H9 (cell line): ENCODE results near the gene TRPC5OS. TPM values are rescaled to one million over a fixed set of nuclear protein-coding genes. Genes with fewer than 3 reads are reported as not detected.

Experiments
- DNase-seq: peaks from one replicate; pipeline ENCODE4 v3.0.0-alpha.2; 2017
- H2AFZ ChIP-seq: one replicate; pipeline ENCODE4 v1.6.1; 2013; ENCODE audit warnings: mild to moderate bottlenecking, low read length, control low read depth, moderate library complexity
- H2AK5ac ChIP-seq: 2 replicates; pipeline ENCODE4 v1.6.1; 2013; ENCODE audit warnings: low read length, control low read depth, mixed read lengths; ENCODE audit not compliant: insufficient read length
- H2BK120ac ChIP-seq: one replicate; pipeline ENCODE4 v1.6.1; 2013; ENCODE audit warnings: low read depth, mild to moderate bottlenecking, low read length, control low read depth, inconsistent platforms; ENCODE audit not compliant: poor library complexity, severe bottlenecking
- H2BK12ac ChIP-seq: 2 replicates; pipeline ENCODE4 v1.6.1; 2013; ENCODE audit warnings: low read length, control low read depth, mixed read lengths, low read depth; ENCODE audit not compliant: insufficient read length
- H2BK15ac ChIP-seq: 2 replicates; pipeline ENCODE4 v1.6.1; 2013; ENCODE audit warnings: low read depth, low read length, control low read depth
- H2BK20ac ChIP-seq: one replicate; pipeline ENCODE4 v1.6.1; 2013; ENCODE audit warnings: low read depth, mild to moderate bottlenecking, low read length, control low read depth, inconsistent platforms; ENCODE audit not compliant: poor library complexity, severe bottlenecking
- H2BK5ac ChIP-seq: 2 replicates; pipeline ENCODE4 v1.6.1; 2013; ENCODE audit warnings: low read length, control low read depth, mixed read lengths; ENCODE audit not compliant: insufficient read length
- H3K14ac ChIP-seq: 2 replicates; pipeline ENCODE4 v1.6.1; 2013; ENCODE audit warnings: low read length, control low read depth; ENCODE audit not compliant: insufficient read depth
- H3K18ac ChIP-seq: 2 replicates; pipeline ENCODE4 v1.6.1; 2013; ENCODE audit warnings: low read depth, mild to moderate bottlenecking, mixed read lengths, low read length, control low read depth; ENCODE audit not compliant: insufficient read length
- H3K23ac ChIP-seq: 2 replicates; pipeline ENCODE4 v1.6.1; 2013; ENCODE audit warnings: low read length, control low read depth, mixed read lengths, low read depth; ENCODE audit not compliant: insufficient read length
- H3K23me2 ChIP-seq: 2 replicates; pipeline ENCODE4 v1.6.1; 2013; ENCODE audit warnings: low read depth, mild to moderate bottlenecking, mixed read lengths, low read length, control low read depth; ENCODE audit not compliant: insufficient read length, poor library complexity, severe bottlenecking
- H3K27ac ChIP-seq: 2 replicates; pipeline ENCODE4 v1.5.1; 2013; ENCODE audit warnings: low read length, control low read depth, mixed read lengths, low read depth; ENCODE audit not compliant: insufficient read length
- H3K27me3 ChIP-seq: 2 replicates; pipeline ENCODE4 v1.6.1; 2013; ENCODE audit warnings: low read length, control low read depth, inconsistent platforms; ENCODE audit not compliant: insufficient read depth
- H3K4ac ChIP-seq: 2 replicates; pipeline ENCODE4 v1.6.1; 2013; ENCODE audit warnings: low read depth, mild to moderate bottlenecking, control low read depth, inconsistent platforms, low read length, moderate library complexity
- H3K4me1 ChIP-seq: 2 replicates; pipeline ENCODE4 v1.6.1; 2013; ENCODE audit warnings: low read length, control low read depth, inconsistent platforms; ENCODE audit not compliant: insufficient read depth
- H3K4me2 ChIP-seq: 2 replicates; pipeline ENCODE4 v1.6.1; 2013; ENCODE audit warnings: low read length, control low read depth, mixed read lengths; ENCODE audit not compliant: insufficient read length, insufficient read depth
- H3K56ac ChIP-seq: 2 replicates; pipeline ENCODE4 v1.6.1; 2013; ENCODE audit warnings: low read depth, mild to moderate bottlenecking, mixed read lengths, low read length, control low read depth; ENCODE audit not compliant: insufficient read length
- H3K79me1 ChIP-seq: 2 replicates; pipeline ENCODE4 v1.6.1; 2013; ENCODE audit warnings: low read depth, mild to moderate bottlenecking, moderate library complexity, low read length, control low read depth, inconsistent platforms; ENCODE audit not compliant: insufficient read depth, poor library complexity, severe bottlenecking
- H3K79me2 ChIP-seq: 2 replicates; pipeline ENCODE4 v1.6.1; 2013; ENCODE audit warnings: low read length, control low read depth, inconsistent platforms; ENCODE audit not compliant: insufficient read depth
- H3K9ac ChIP-seq: 2 replicates; pipeline ENCODE4 v1.6.1; 2013; ENCODE audit warnings: low read length, control low read depth, mixed read lengths; ENCODE audit not compliant: insufficient read length; ENCODE audit errors: extremely low read depth
- H3K9me3 ChIP-seq: one replicate; pipeline ENCODE4 v1.6.1; 2013; ENCODE audit warnings: low read depth, low read length, inconsistent platforms; ENCODE audit not compliant: control insufficient read depth
- H3T11ph ChIP-seq: one replicate; pipeline ENCODE4 v1.6.1; 2013; ENCODE audit warnings: mild to moderate bottlenecking, low read length, control low read depth, inconsistent platforms
- H4K20me1 ChIP-seq: one replicate; pipeline ENCODE4 v1.6.1; 2013; ENCODE audit not compliant: control insufficient read depth, insufficient read length, insufficient read depth
- H4K5ac ChIP-seq: 2 replicates; pipeline ENCODE4 v1.6.1; 2013; ENCODE audit warnings: low read depth, mild to moderate bottlenecking, mixed read lengths, low read length, control low read depth; ENCODE audit not compliant: insufficient read length
- H4K8ac ChIP-seq: replicated peaks from 2 replicates; pipeline ENCODE4 v1.6.1; 2013; ENCODE audit warnings: low read length, control low read depth, mixed read lengths, low read depth; ENCODE audit not compliant: insufficient read length
- H4K91ac ChIP-seq: 2 replicates; pipeline ENCODE4 v1.6.1; 2013; ENCODE audit warnings: low read depth, mild to moderate bottlenecking, moderate library complexity, mixed read lengths, low read length, control low read depth; ENCODE audit not compliant: insufficient read length
- H3K27ac Mint-ChIP-seq, 3 experiments: 2 replicates in 2 of 3; 3 replicates in 1 of 3; pipeline ENCODE4 v1.8.0; 2020 to 2021; ENCODE audit warnings: mixed read lengths in 3 of 3, mild to moderate bottlenecking in 1 of 3, moderate library complexity in 1 of 3
- H3K27me3 Mint-ChIP-seq: 2 replicates; pipeline ENCODE4 v1.8.0; 2021; ENCODE audit warnings: low read depth, mild to moderate bottlenecking, moderate library complexity, mixed read lengths
- H3K36me3 Mint-ChIP-seq, 3 experiments: 2 replicates in 2 of 3; 3 replicates in 1 of 3; pipeline ENCODE4 v1.8.0; 2020 to 2021; ENCODE audit warnings: low read depth in 3 of 3, mixed read lengths in 3 of 3; ENCODE audit not compliant: insufficient read depth in 1 of 3
- H3K4me1 Mint-ChIP-seq, 2 experiments: 2 replicates each; pipeline ENCODE4 v1.8.0; 2020; ENCODE audit warnings: mixed read lengths in 2 of 2
- H3K4me3 Mint-ChIP-seq, 2 experiments: 2 replicates in 1 of 2; 3 replicates in 1 of 2; pipeline ENCODE4 v1.8.0; 2020 to 2021; ENCODE audit warnings: mild to moderate bottlenecking in 2 of 2, mixed read lengths in 2 of 2, moderate library complexity in 1 of 2
- H3K9me3 Mint-ChIP-seq, 2 experiments: 2 replicates in 1 of 2; 3 replicates in 1 of 2; pipeline ENCODE4 v1.8.0; 2020; ENCODE audit warnings: mild to moderate bottlenecking in 2 of 2, mixed read lengths in 2 of 2, moderate library complexity in 1 of 2
- CTCF ChIP-seq: fragments of 200-600 bp; sonication (generic); conservative IDR thresholded peaks from 3 replicates; pipeline ENCODE4 v1.8.0; 2021; ENCODE audit warnings: antibody characterized with exemption, mild to moderate bottlenecking
- WGBS: extraction: QIAGEN DNeasy Blood & Tissue Kit; methylation state at CpG from one replicate; pipeline ENCODE4 v1.1.7; 2013; ENCODE audit warnings: missing lambda C conversion rate, low lambda C conversion rate, mixed read lengths; ENCODE audit not compliant: insufficient read length; ENCODE audit errors: extremely low coverage; 5-methylcytosine and 5-hydroxymethylcytosine counted together
- total RNA-seq: library from RNA; stranded (reverse); gene quantifications from 2 replicates; pipeline ENCODE4 v1.2.1, GENCODE V29; 2021

The TRPC5OS gene
- total RNA-seq, 1 experiment from 2014 or later = not detected

GRCh38 chrX:111892375-111892774 is 16.4 kb downstream of the TRPC5OS start:
- no peak overlapping the region for H3K18ac ChIP-seq
- Mint-ChIP-seq H3K36me3 (no peaks in the 10 kb centered on the region; a peak in 1 of 7 replicates), H3K4me1 (0 out of 4 replicates have a peak, but pooled peaks cover 0 to 2% of the 10 kb centered on the region in 2 experiments), H3K27me3 (no peaks in the 10 kb centered on the region), H3K27ac (no peak overlapping the region), H3K9me3 (no peaks in the 10 kb centered on the region), H3K4me3 (no peak overlapping the region)
- H3K56ac ChIP-seq = no peak overlapping the region
- H3K4me1 ChIP-seq = no peaks in the 10 kb centered on the region
- no CpG with 5 or more reads among the region's 2 CpGs for WGBS
- no peak for TF ChIP-seq CTCF
- H4K5ac ChIP-seq = no peak overlapping the region
- no peak overlapping the region for H2BK5ac ChIP-seq
- no peak overlapping the region for H2BK120ac ChIP-seq
- no peak overlapping the region for H3K27ac ChIP-seq
- no peak for DNase-seq
- H3K27me3 ChIP-seq = no peaks in the 10 kb centered on the region
- H3K23ac ChIP-seq = no peak overlapping the region
- H2AFZ ChIP-seq = no peak overlapping the region
- no peak overlapping the region for H2BK12ac ChIP-seq
- no peaks in the 10 kb centered on the region for H4K20me1 ChIP-seq
- H2BK15ac ChIP-seq = no peak overlapping the region
- H3K9me3 ChIP-seq = no peaks in the 10 kb centered on the region
- H3K9ac ChIP-seq = no peak overlapping the region
- no peak overlapping the region for H2AK5ac ChIP-seq
- H2BK20ac ChIP-seq = no peak overlapping the region
- no peak overlapping the region for H3K4ac ChIP-seq
- H3K4me2 ChIP-seq = no peak overlapping the region
- H4K91ac ChIP-seq = no peak overlapping the region
- no peak overlapping the region for H3K14ac ChIP-seq
- no peaks in the 10 kb centered on the region for H3K23me2 ChIP-seq
- no peaks in the 10 kb centered on the region for H3K79me2 ChIP-seq
- no peak overlapping the region for H3T11ph ChIP-seq
- H4K8ac ChIP-seq = no peak overlapping the region
- H3K79me1 ChIP-seq = no peaks in the 10 kb centered on the region
